ENCODE results near the gene C1orf116.

Gene C1orf116

DNA sequence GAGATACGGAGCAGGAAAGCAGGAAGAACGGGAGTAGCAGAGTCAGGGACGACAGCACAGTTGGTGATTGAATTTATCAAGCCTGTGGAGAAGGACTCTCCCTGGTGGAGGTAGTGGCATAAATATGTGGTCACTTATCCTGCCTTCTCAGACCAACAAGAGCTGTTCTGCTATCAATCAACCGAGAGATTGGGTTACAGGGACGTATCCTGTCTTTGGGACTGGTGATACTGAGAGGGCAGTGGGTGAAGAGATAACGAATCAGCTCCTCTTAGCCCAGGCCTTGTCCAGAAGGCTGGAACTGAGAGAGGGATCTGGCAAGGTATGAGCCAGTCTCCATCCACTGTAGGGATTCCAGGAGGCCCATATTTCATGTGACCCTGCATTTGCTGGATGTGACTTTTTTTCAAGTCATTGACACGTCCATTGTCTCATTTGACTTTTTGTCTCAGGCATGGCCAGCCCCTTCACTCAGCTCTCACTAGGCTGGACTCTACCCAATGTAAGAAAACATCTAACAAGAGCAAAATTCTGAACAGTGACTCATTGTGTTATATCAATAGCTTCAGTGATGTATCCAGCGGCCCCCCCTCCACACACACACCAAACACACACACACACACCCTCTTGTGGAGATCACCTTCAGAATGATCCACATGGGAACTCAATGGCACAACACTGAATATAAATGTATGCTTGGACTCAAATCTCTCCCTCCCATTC lies 11.3 kb downstream of the C1orf116 start:
- no peak overlapping the region for H3K4me3 ChIP-seq (ENCODE audit: control insufficient read depth, low read depth, low read length)
- no peak for DNase-seq (ENCODE audit: low read depth)
- TF ChIP-seq, protein P1, sequence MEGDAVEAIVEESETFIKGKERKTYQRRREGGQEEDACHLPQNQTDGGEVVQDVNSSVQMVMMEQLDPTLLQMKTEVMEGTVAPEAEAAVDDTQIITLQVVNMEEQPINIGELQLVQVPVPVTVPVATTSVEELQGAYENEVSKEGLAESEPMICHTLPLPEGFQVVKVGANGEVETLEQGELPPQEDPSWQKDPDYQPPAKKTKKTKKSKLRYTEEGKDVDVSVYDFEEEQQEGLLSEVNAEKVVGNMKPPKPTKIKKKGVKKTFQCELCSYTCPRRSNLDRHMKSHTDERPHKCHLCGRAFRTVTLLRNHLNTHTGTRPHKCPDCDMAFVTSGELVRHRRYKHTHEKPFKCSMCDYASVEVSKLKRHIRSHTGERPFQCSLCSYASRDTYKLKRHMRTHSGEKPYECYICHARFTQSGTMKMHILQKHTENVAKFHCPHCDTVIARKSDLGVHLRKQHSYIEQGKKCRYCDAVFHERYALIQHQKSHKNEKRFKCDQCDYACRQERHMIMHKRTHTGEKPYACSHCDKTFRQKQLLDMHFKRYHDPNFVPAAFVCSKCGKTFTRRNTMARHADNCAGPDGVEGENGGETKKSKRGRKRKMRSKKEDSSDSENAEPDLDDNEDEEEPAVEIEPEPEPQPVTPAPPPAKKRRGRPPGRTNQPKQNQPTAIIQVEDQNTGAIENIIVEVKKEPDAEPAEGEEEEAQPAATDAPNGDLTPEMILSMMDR (conservative IDR thresholded peaks at IDR 0.05; ENCODE audit: control insufficient read depth, insufficient read depth, low read depth, low read length): no peak

DNA sequence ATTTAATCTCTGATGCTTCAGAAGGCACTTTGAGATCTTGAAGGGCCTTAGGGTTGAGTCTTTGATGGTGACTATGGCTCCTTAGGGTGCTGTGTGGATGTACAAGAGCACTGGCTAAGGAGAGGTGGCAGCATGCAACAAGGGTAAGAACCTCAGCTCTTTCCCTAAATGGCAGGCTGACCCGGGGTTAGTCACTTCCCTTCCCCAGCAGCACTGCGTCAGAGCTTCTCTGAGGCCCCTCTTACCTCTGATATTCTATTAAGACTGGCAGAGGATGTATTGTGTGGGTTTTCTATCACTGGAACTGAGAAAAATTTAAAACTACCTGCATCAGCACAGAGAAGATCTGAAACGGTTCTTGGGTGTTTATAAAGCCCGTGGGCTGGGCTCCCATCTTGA lies 11.8 kb downstream of the C1orf116 start:
- no peak overlapping the region for H3K4me3 ChIP-seq (ENCODE audit: control insufficient read depth, low read depth, low read length)
- TF ChIP-seq, protein P1 (conservative IDR thresholded peaks at IDR 0.05; ENCODE audit: control insufficient read depth, insufficient read depth, low read depth, low read length): no peak
- no peak for DNase-seq (ENCODE audit: low read depth)

DNA sequence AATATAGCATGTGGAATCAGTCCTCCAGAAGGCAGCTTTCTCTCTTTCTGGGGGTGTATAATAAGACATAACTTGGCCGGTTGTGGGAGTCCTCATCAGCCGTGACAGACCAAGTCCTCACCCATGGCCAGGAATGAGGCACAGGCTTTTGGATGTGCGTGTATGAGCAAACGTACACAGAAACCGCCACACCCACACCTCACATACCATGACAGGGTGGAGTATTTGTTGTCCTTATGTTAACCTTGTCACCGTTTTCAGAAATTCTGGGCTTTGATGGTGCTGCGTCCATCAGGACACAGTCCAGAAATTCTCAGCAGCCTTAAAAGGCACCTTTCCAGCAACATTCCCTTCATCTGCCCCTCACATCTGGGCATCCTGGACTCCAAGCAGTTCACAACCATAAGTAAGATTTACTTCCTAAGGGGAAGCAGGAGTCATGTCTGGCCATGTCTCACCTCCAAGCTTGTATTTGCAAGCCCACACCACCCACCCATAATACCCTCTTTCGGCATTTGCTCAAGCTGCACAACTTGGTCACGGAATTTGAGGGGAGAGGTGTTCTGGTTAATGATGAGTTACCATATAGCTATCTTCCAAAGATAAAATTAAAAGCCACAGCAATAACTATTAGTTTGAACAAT lies 12.4 kb downstream of the C1orf116 start:
- no peak for DNase-seq (ENCODE audit: low read depth)
- H3K4me3 ChIP-seq (ENCODE audit: control insufficient read depth, low read depth, low read length): no peak overlapping the region
- TF ChIP-seq, protein P1 (conservative IDR thresholded peaks at IDR 0.05; ENCODE audit: control insufficient read depth, insufficient read depth, low read depth, low read length): no peak

DNA sequence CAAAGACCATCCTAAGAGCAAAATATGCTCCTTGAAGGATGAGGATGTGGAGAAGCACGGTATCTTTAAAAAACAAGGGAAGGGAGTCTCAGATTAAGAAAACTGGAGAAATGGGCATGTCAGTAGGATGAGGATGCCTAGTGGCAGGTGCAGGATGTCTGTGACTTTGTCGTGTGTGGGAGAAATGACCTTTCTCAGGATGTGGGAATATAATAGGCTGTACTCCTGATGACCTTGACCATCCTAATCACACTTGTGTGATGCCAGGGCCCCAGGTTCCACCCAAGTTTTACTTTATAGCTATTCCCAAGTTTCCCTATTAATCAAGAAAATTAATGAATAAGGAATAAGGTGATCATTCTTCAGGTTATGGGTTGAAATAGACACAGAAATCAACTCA lies 12.9 kb downstream of the C1orf116 start:
- TF ChIP-seq, protein P1 (conservative IDR thresholded peaks at IDR 0.05; ENCODE audit: control insufficient read depth, insufficient read depth, low read depth, low read length): no peak
- DNase-seq (ENCODE audit: low read depth): no peak

DNA sequence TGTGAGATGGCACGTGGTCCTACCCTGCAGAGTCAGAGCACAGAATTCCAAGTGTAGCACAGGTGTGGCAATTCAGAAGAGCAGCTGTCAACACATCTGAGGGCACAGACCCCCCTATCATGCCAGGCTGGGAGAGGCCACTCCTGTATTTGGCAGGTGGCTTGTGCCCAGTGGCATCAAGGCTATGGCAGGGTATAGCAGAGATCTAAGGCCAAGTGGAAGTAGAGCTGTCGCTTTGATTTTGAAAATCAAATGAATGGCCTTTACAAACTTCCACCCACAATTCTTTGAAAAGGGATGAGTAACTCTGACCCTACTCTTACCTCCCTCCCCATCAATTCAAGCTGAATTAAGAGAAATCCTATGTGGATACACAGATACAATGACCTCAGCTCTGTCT lies 13.4 kb downstream of the C1orf116 start:
- no peak for DNase-seq (ENCODE audit: low read depth)
- TF ChIP-seq, protein P1 (conservative IDR thresholded peaks at IDR 0.05; ENCODE audit: control insufficient read depth, insufficient read depth, low read depth, low read length): no peak
- H3K4me3 ChIP-seq (ENCODE audit: control insufficient read depth, low read depth, low read length): no peak overlapping the region

More for the DNA sequence above, 12.9 kb downstream of the C1orf116 start:
- H3K4me3 ChIP-seq (ENCODE audit: control insufficient read depth, low read depth, low read length): no peak overlapping the region

DNA sequence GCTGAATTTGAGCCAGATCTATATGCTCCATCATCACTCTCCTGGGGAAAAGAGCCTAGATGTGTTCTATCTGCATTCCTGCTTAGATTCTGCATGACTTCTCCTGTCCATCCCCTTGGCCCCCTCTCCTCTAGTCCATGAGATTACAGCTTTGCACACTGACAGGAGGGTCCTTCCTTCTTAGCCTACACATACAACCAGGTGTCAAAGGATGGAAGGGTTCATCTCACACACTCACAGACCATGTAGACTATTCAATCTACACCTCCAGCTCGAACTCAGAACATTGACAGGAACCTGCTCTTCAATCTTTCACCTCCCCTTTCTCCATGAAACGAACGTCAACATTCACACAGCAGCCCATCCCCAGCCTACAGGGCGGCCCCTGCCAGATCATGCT lies 13.8 kb downstream of the C1orf116 start:
- no peak overlapping the region for H3K4me3 ChIP-seq (ENCODE audit: control insufficient read depth, low read depth, low read length)
- TF ChIP-seq, protein P1 (conservative IDR thresholded peaks at IDR 0.05; ENCODE audit: control insufficient read depth, insufficient read depth, low read depth, low read length): no peak

More for the DNA sequence above, 13.8 kb downstream of the C1orf116 start:
- no peak for DNase-seq (ENCODE audit: low read depth)
